Progenitor cell of endocrine pancreas (in vitro differentiated cells): Measurements from ENCODE around the gene RELB. TPM values are rescaled to one million over a fixed set of nuclear protein-coding genes. Genes with fewer than 3 reads are reported as not detected.

Experiments used
- DNase-seq: peaks from one replicate; pipeline ENCODE4 v3.0.0; 2021; ENCODE audit warnings: low spot score; ENCODE audit not compliant: unreplicated experiment
- H3K27ac Mint-ChIP-seq: 2 replicates; pipeline ENCODE4 v1.8.0; 2021; ENCODE audit warnings: mild to moderate bottlenecking, moderate library complexity, mixed read lengths
- H3K27me3 Mint-ChIP-seq: 2 replicates; pipeline ENCODE4 v1.8.0; 2021; ENCODE audit warnings: mixed read lengths
- H3K36me3 Mint-ChIP-seq: 2 replicates; pipeline ENCODE4 v1.8.0; 2022; ENCODE audit warnings: mixed read lengths; ENCODE audit not compliant: insufficient read depth
- H3K4me1 Mint-ChIP-seq: 2 replicates; pipeline ENCODE4 v1.8.0; 2021; ENCODE audit warnings: low read depth, mixed read lengths
- H3K4me3 Mint-ChIP-seq: 2 replicates; pipeline ENCODE4 v1.8.0; 2021; ENCODE audit warnings: low read depth, mild to moderate bottlenecking, moderate library complexity, mixed read lengths
- H3K9me3 Mint-ChIP-seq: 2 replicates; pipeline ENCODE4 v1.8.0; 2021; ENCODE audit warnings: low read depth, mixed read lengths
- total RNA-seq: library from RNA; stranded (reverse); gene quantifications from 2 replicates; pipeline ENCODE4 v1.2.1, GENCODE V29; 2021
- TF ChIP-seq, protein P1 (sequence below): fragments of 200-600 bp; sonication (generic); IDR thresholded peaks from one replicate; pipeline ENCODE4 v1.5.0; 2021; ENCODE audit warnings: antibody characterized with exemption, mild to moderate bottlenecking; ENCODE audit not compliant: unreplicated experiment

The RELB gene
- total RNA-seq, 1 donor from 2014 or later, result 6.8 TPM

DNA sequence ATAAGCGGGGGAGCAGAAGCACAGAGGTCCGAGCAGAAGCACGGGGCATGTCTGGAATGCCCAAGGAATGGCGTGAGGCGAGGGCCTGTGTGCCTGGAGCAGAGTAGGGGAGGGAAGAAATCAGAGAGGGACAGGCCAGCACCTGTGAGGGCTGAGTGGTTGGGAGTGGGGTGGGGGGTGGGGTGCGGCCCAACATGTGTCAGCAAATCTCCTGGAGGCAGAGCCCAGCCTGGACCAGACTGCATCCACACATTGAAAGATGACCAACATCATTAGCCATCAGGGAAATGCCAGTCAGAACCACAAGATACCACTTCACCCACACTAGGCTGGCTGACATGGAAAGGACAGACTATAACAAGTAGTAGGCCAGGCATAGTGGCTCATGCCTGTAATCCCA lies 48.8 kb downstream of the RELB start:
- Mint-ChIP-seq H3K4me1 (peaks cover 21% of the 10 kb centered on the region), H3K27me3 (no peaks in the 10 kb centered on the region), H3K27ac (peak overlapping the region; percentile 14), H3K4me3 (no peak overlapping the region), H3K36me3 (peaks cover 18% of the 10 kb centered on the region), H3K9me3 (no peaks in the 10 kb centered on the region)
- TF ChIP-seq, protein P1, sequence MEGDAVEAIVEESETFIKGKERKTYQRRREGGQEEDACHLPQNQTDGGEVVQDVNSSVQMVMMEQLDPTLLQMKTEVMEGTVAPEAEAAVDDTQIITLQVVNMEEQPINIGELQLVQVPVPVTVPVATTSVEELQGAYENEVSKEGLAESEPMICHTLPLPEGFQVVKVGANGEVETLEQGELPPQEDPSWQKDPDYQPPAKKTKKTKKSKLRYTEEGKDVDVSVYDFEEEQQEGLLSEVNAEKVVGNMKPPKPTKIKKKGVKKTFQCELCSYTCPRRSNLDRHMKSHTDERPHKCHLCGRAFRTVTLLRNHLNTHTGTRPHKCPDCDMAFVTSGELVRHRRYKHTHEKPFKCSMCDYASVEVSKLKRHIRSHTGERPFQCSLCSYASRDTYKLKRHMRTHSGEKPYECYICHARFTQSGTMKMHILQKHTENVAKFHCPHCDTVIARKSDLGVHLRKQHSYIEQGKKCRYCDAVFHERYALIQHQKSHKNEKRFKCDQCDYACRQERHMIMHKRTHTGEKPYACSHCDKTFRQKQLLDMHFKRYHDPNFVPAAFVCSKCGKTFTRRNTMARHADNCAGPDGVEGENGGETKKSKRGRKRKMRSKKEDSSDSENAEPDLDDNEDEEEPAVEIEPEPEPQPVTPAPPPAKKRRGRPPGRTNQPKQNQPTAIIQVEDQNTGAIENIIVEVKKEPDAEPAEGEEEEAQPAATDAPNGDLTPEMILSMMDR, result no peak
- no peak for DNase-seq

DNA sequence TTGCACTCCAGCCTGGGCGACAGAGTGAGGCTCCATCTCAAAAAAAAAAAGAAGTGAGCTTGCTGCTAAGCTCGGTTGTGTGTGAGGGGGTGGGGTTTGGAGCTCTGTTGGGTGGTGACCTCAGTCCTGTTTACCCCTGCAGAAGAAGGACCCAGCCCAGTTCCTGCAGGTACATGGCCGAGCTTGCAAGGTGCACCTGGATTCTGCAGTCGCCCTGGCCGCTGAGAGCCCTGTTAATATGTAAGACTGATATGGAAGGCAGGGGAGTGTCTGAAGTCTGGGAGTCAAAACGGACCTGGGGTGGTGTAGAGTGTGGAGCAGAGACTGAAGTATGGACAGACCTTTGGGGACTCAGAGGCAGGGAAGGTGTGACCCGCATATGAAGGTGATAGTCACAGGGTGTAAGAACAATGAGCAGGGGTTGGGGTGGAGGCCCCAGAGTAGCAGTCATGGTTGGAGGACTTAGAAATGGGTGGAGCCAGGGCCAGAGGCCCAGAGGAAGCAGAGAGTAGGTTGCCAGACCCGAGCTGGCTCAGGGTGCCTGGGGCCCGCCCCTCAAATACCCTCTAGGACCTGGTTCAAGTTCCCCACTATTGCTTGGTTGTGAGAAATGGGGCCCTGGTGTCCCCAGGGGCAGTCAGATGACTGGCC lies 50.8 kb downstream of the RELB start:
- Mint-ChIP-seq H3K27ac (no peak overlapping the region), H3K4me3 (no peak overlapping the region), H3K4me1 (peaks cover 4% of the 10 kb centered on the region), H3K9me3 (no peaks in the 10 kb centered on the region), H3K36me3 (peaks cover 15% of the 10 kb centered on the region), H3K27me3 (no peaks in the 10 kb centered on the region)
- TF ChIP-seq, protein P1, result no peak
- no peak for DNase-seq

DNA sequence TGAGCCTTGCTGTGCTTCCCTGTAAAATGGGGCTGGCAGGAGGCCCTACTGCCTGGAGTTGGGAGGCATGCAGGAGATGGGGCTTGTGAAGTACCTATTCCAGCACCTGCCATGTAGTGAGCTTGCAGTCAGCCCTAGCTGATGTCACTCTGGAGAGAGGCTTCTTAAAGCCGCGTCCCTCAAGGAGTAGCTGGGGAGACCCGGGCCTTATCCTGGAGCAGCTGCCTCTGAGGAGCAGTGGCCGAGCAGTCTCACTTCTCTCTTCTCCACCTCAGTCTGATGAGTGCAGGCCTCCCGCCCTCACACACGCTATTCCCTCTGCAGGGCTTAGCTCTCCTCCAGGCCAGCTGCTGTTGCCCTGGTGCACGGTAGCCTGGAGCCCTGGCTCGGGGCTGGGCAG lies 55.6 kb downstream of the RELB start:
- Mint-ChIP-seq H3K9me3 (no peaks in the 10 kb centered on the region), H3K27me3 (no peaks in the 10 kb centered on the region), H3K36me3 (peaks cover 30% of the 10 kb centered on the region), H3K4me3 (no peak overlapping the region), H3K4me1 (no peaks in the 10 kb centered on the region), H3K27ac (no peak overlapping the region)
- TF ChIP-seq, protein P1, result no peak
- no peak for DNase-seq

DNA sequence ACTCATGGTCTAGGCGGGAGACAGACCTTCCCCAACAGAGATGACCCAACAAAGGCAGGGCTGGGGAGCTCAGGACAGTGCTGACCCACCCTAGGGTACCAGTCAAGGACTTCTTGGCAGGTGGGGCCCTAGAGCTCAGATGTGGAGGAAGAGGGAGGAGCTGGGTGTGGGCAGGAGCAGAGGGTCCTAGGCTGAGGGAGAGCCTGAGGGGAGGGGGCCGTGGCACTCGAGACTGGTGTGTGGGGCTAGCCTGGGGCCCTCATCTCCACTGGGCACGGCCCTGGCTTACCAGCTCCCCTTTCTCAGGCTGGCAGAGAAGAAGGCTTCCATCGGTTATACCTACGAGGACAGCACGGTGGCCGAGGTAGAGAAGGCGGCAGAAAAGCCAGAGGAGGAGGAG lies 56.2 kb downstream of the RELB start:
- TF ChIP-seq, protein P1, result no peak
- Mint-ChIP-seq H3K4me3 (no peak overlapping the region), H3K4me1 (no peaks in the 10 kb centered on the region), H3K27me3 (no peaks in the 10 kb centered on the region), H3K36me3 (peaks cover 27% of the 10 kb centered on the region), H3K9me3 (no peaks in the 10 kb centered on the region), H3K27ac (no peak overlapping the region)
- no peak for DNase-seq

DNA sequence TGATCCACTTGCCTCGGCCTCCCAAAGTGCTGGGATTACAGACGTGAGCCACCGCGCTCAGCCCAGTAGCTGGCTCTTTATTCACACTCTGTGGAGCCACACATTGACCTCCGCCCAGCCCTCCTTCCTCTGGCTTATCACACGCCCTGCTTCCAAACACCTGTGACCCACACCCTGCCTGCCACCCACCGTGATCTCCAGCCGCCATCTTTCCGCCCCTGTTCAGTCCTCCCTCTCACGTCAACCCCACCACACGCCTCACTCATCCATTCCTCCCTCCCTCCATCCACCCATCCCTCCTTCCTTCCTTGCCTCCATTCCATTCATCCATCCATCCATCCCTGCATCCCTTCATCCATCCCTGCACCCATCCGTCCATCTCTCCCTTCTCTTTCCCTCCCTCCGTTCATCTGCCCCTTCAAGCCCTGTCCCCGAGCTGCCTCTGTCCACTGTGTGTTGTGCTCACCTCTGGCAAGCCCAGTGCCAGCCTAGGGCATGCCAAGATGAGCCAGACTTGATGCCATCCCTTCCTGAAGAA lies 57.4 kb downstream of the RELB start:
- peaks cover 30% of the 10 kb centered on the region for H3K36me3 Mint-ChIP-seq
- no peak for DNase-seq
- H3K9me3 Mint-ChIP-seq, result no peaks in the 10 kb centered on the region
- no peaks in the 10 kb centered on the region for H3K27me3 Mint-ChIP-seq
- H3K4me3 Mint-ChIP-seq, result no peak overlapping the region
- H3K4me1 Mint-ChIP-seq, result no peaks in the 10 kb centered on the region
- no peak overlapping the region for H3K27ac Mint-ChIP-seq
- TF ChIP-seq, protein P1, result no peak
